K562 (cell line): Measurements from ENCODE around the gene GPRIN2.
A peak's percentile ranks its signal among the peaks of the same experiment; 100 is the strongest.

Experiments
- BHLHE40 ChIP-seq: IDR thresholded peaks from 2 replicates; pipeline ENCODE4 v1.6.1; 2011; ENCODE audit warnings: low read length, improper control_type of control experiment
- CHD2 ChIP-seq: IDR thresholded peaks from 2 replicates; pipeline ENCODE4 v1.6.1; 2011; ENCODE audit warnings: low read depth, low read length
- CTCF ChIP-seq, 3 experiments: IDR thresholded peaks in 2 of 3; conservative IDR thresholded peaks in 1 of 3; 2 replicates each; pipeline ENCODE4 v1.5.1; 2011 to 2012; ENCODE audit warnings: low read length in 3 of 3, mild to moderate bottlenecking in 3 of 3, control low read depth in 2 of 3, improper control_type of control experiment in 1 of 3, inconsistent platforms in 1 of 3, low read depth in 1 of 3, mixed read lengths in 1 of 3, moderate library complexity in 1 of 3; ENCODE audit not compliant: insufficient read depth in 2 of 3
- ESRRA ChIP-seq: fragments of 450-650 bp; IDR thresholded peaks from 2 replicates; pipeline ENCODE4 v1.6.1; 2014; ENCODE audit warnings: low read depth, mild to moderate bottlenecking, moderate library complexity, borderline replicate concordance
- MCM2 ChIP-seq: fragments of 450-650 bp; IDR thresholded peaks from 2 replicates; pipeline ENCODE4 v1.6.1; 2017; ENCODE audit warnings: low read depth, mild to moderate bottlenecking
- NFE2 ChIP-seq: IDR thresholded peaks from 2 replicates; pipeline ENCODE4 v1.6.1; 2014; ENCODE audit warnings: antibody characterized with exemption, low read depth
- REST ChIP-seq, 2 experiments: fragments of 450-650 bp; formaldehyde crosslinking in 1 of 2; IDR thresholded peaks; 2 replicates each; pipeline versions ENCODE4 v1.4.0 to v1.6.1; 2014 to 2020; ENCODE audit warnings: mild to moderate bottlenecking in 2 of 2, borderline replicate concordance in 1 of 2, low read depth in 1 of 2
- TCF7L2 ChIP-seq: fragments of 150-350 bp; IDR thresholded peaks from 2 replicates; pipeline ENCODE4 v1.6.1; 2016; ENCODE audit warnings: low read depth, mild to moderate bottlenecking, low read length, moderate library complexity
- TRIM25 ChIP-seq: fragments of 450-650 bp; IDR thresholded peaks from 2 replicates; pipeline ENCODE4 v1.7.0; 2016; ENCODE audit warnings: borderline replicate concordance
- YY1 ChIP-seq, 3 experiments: IDR thresholded peaks; 2 replicates each; pipeline ENCODE4 v1.6.1; 2011; ENCODE audit warnings: low read length in 2 of 3, mild to moderate bottlenecking in 2 of 3, moderate library complexity in 2 of 3, borderline replicate concordance in 1 of 3, control low read depth in 1 of 3, low read depth in 1 of 3; ENCODE audit not compliant: insufficient read depth in 3 of 3, insufficient replicate concordance in 2 of 3, control insufficient read depth in 1 of 3, insufficient read length in 1 of 3; ENCODE audit errors: extremely low read depth in 1 of 3
- ZHX1 ChIP-seq: fragments of 150-350 bp; conservative IDR thresholded peaks from 2 replicates; pipeline ENCODE4 v1.6.1; 2014; ENCODE audit warnings: low read length
- ZNF24 ChIP-seq: fragments of 450-650 bp; IDR thresholded peaks from 2 replicates; pipeline ENCODE4 v1.6.1; 2016
- ZNF384 ChIP-seq: IDR thresholded peaks from 2 replicates; pipeline ENCODE4 v1.6.1; 2012; ENCODE audit warnings: low read depth, low read length, improper control_type of control experiment

- TF ChIP-seq TRIM25 = no peak
- no peak for TF ChIP-seq BHLHE40
- no peak for TF ChIP-seq TCF7L2
- 0 out of 6 replicates have a peak, but pooled peaks of 1 of the 3 experiments have one; percentile 6 for TF ChIP-seq CTCF (IDR thresholded peaks at IDR 0.05 in 2 of 3, conservative IDR thresholded peaks at IDR 0.05 in 1 of 3; ENCODE audit: insufficient read depth in 2 of 3, low read depth in 1 of 3, low read length in 3 of 3)
- TF ChIP-seq REST (IDR thresholded peaks at IDR 0.05; ENCODE audit: borderline replicate concordance) = no peak
- no peak for TF ChIP-seq REST (CRISPR knock-in tag; IDR thresholded peaks at IDR 0.05; ENCODE audit: low read depth)
- no peak for TF ChIP-seq ZHX1
- TF ChIP-seq ZNF384 = no peak
- no peak for TF ChIP-seq MCM2
- TF ChIP-seq CHD2 = no peak
- no peak for TF ChIP-seq ESRRA
- TF ChIP-seq ZNF24 = no peak
- no peak for TF ChIP-seq YY1 (IDR thresholded peaks at IDR 0.05; ENCODE audit: borderline replicate concordance in 1 of 3, control insufficient read depth in 1 of 3, extremely low read depth in 1 of 3, insufficient read depth in 3 of 3, insufficient read length in 1 of 3, insufficient replicate concordance in 2 of 3, low read depth in 1 of 3, low read length in 2 of 3)
- TF ChIP-seq NFE2 = no peak
Measured at GRCh38 chr10:46549171-46550075, 7.0 kb downstream of the GPRIN2 start.
